ENCODE results near the gene OSR1.

DNA sequence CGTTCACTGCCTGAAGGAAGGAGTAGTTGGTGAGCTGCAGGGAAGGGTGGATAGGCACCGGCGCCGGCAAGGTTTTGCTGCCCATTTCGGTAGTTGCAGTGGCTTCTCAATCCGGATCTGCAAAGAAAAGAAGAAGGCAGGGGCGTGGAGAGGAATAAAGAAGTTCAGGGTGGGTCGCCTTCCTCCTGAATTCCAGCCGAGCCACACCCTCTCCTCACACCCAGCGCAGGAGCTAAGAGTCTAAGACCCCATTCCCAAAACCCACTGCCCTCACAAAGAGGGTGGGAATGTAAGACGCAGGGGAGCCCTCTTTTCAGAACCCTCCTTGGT, 4.7 kb downstream of the OSR1 start:
- TF ChIP-seq, protein P1, sequence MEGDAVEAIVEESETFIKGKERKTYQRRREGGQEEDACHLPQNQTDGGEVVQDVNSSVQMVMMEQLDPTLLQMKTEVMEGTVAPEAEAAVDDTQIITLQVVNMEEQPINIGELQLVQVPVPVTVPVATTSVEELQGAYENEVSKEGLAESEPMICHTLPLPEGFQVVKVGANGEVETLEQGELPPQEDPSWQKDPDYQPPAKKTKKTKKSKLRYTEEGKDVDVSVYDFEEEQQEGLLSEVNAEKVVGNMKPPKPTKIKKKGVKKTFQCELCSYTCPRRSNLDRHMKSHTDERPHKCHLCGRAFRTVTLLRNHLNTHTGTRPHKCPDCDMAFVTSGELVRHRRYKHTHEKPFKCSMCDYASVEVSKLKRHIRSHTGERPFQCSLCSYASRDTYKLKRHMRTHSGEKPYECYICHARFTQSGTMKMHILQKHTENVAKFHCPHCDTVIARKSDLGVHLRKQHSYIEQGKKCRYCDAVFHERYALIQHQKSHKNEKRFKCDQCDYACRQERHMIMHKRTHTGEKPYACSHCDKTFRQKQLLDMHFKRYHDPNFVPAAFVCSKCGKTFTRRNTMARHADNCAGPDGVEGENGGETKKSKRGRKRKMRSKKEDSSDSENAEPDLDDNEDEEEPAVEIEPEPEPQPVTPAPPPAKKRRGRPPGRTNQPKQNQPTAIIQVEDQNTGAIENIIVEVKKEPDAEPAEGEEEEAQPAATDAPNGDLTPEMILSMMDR (conservative IDR thresholded peaks at IDR 0.05): no peak
- TF ChIP-seq EZH2 (IDR thresholded peaks at IDR 0.05; ENCODE audit: low read depth): no peak
